GM12873 (cell line): ENCODE measurements around the gene IFT43.

Experiments used
- TF ChIP-seq, protein P1 (sequence below): IDR thresholded peaks from 2 replicates; pipeline ENCODE4 v1.5.1; 2012; ENCODE audit warnings: low read depth, mild to moderate bottlenecking, moderate library complexity, low read length, control low read depth; ENCODE audit not compliant: insufficient read depth; ENCODE audit errors: missing control alignments

Gene IFT43

DNA sequence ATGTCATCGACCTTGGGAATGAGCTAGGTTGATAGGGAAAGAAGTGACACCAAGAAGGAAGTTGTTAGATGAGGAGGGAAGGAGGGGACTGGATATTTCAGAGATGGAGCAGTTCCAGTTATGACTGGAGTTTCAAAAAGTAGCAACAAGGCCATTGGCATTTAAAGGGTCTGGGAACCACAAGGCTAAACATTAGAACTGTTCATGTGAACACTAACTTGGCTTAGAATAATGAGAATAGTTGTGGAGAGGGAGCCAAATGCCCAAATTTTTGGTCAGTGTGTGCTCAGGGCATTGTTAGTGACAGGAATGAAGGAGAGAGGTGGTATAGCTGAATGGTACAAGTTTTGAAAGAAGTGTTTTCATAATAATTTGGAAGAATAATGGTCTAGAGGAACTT, 16.8 kb downstream of the IFT43 start:
- TF ChIP-seq, protein P1, sequence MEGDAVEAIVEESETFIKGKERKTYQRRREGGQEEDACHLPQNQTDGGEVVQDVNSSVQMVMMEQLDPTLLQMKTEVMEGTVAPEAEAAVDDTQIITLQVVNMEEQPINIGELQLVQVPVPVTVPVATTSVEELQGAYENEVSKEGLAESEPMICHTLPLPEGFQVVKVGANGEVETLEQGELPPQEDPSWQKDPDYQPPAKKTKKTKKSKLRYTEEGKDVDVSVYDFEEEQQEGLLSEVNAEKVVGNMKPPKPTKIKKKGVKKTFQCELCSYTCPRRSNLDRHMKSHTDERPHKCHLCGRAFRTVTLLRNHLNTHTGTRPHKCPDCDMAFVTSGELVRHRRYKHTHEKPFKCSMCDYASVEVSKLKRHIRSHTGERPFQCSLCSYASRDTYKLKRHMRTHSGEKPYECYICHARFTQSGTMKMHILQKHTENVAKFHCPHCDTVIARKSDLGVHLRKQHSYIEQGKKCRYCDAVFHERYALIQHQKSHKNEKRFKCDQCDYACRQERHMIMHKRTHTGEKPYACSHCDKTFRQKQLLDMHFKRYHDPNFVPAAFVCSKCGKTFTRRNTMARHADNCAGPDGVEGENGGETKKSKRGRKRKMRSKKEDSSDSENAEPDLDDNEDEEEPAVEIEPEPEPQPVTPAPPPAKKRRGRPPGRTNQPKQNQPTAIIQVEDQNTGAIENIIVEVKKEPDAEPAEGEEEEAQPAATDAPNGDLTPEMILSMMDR, result no peak

DNA sequence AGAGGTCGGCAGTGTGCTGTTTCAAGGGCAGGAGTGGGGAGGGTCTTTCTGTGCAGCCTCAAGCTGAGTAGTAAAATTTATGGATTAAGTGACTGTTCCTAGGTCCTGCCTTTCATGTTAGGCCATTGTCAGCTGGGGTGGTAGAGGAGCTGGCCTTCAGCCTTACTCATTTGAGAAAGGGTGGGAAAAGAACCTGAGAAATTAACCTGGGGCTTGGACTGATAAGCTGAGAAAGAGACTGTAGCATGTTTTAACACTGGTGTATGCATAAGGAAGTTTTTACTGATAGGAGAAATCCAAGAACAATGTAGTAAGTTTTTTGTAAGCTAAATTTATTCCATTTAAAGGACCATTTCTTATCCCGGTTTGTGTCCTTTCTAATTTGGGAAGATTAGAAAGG, 20.7 kb downstream of the IFT43 start:
- TF ChIP-seq, protein P1, result no peak

DNA sequence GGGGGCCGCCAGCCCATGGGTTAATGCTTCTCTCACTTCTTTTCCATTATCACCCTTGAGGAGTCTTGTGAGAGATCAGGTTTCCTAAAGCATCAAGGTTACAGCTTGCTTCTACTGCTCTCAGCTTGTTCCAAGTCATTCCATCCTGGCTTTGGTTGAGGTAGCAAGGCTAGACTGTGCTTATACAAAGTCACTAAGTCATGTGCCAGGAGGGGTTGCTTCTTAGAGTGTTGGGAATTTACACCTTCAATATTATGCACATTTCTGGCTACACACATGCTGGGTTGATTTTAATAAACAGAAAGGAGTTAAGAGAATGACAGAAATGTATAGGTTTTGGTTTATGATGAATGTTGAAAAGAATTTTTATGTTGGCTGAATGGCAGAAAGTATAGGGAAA, 21.8 kb downstream of the IFT43 start:
- TF ChIP-seq, protein P1, result no peak

DNA sequence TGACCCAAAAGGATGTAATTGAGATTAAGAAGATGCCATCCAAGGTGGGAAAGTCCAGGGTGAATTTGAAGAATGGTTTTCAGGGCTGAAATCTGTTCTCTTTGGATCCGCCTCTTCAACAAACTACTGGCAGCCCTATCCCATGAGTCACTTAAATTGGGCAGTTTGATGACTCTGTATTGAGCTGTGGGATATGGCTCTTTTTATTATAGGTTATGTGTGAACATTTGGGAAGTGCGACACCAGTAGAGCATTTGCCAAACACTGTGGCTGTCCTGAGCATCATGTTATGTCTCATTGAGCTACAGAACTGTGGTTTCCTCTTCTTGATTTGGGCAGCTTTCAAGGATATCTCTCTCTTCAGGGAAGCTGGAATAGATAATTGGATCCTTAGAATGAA, 22.3 kb downstream of the IFT43 start:
- TF ChIP-seq, protein P1, result no peak

DNA sequence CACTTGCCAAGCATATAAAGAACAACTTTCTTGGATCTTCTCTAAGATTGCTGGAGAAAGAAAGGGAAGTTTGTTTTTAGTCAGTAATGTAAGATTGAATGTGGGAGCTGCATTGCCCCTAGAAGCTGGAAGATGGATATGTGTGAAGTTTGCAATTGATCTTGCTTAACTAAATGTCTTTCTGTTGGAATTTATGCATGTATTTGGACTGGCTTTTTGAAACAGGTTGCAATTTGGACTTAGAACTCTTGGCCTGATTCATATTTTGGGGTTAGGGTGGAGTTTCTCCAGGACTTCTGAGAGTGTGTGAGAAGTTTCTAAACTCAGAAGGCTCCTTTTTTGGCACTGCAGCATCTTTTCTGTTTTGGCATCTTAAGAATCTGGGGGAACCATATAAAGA, 26.4 kb downstream of the IFT43 start:
- TF ChIP-seq, protein P1, result no peak

DNA sequence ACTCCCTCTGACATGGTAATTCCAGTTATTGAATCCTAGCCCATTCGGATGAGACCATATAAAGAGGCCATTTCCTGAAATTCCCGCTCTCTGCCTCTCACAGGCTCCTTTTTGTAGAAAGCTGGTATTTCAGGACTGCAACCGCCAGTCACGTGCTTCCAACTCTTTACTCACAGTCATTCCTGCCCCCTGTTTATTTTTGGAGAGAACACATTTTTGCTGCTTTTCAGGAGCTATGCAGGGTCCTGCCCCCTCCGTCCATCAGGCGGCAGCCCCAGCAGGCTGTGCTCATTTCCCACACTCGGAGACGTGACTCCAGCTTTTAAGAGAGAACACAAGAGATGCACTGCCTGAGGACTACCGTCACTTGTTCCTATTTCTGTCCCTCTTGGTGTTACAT, 26.8 kb downstream of the IFT43 start:
- TF ChIP-seq, protein P1, result no peak

DNA sequence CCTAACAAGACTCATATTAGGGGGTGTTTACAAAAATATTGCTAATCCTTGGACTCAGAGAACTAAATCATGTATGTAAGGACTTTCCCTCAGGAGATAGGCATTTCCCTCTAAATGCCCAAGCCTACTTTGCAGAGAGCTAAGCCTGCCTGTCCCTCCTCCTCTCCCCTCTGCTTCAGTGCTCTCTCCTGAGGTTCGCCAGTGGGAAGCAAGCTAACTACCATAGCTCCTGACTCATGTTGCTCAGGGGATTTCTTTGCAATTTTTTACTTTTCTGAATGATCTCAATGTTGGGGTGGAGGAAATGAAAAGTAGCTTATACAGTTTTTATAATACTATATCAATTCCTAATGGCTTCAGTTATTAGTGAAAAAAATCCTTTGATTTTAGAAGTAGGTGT, 29.6 kb downstream of the IFT43 start:
- TF ChIP-seq, protein P1, result no peak
